ENCODE data around the gene HADHA. TPM values are rescaled to one million over a fixed set of nuclear protein-coding genes. Genes with fewer than 3 reads are reported as not detected.
A peak's percentile ranks its signal among the peaks of the same experiment; 100 is the strongest.

The HADHA gene
- total RNA-seq, 1 experiment from 2014 or later, result 101 TPM

- Histone ChIP-seq H3K4me1 (ENCODE audit: control insufficient read depth in 1 of 2, insufficient read depth in 2 of 2, low read length in 2 of 2) (peaks cover 0 to 12% of the 10 kb centered on the region in 2 experiments; a peak in 1 of 4 replicates), H4K20me1 (ENCODE audit: insufficient read depth) (no peaks in the 10 kb centered on the region), H3K9me2 (ENCODE audit: insufficient read depth) (no peaks in the 10 kb centered on the region), H2AFZ (ENCODE audit: low read depth, low read length, poor library complexity, severe bottlenecking) (peak overlapping the region; percentile 22), H3K4me3 (replicated peaks in 1 of 2; ENCODE audit: low read depth in 1 of 2, low read length in 2 of 2) (peak overlapping the region; percentile 20 to 51), H3K9ac (ENCODE audit: low read length) (no peak overlapping the region), H3K27me3 (ENCODE audit: insufficient read depth, low read length) (no peaks in the 10 kb centered on the region), H3K9me3 (ENCODE audit: control insufficient read depth in 1 of 2, insufficient read depth in 1 of 2, low read depth in 1 of 2, low read length in 2 of 2) (no peaks in the 10 kb centered on the region), H3K79me2 (ENCODE audit: insufficient read depth, low read length) (peaks cover 6% of the 10 kb centered on the region; the same call in 1 of the 2 replicates), H3K36me3 (ENCODE audit: control insufficient read depth in 1 of 2, insufficient read depth in 2 of 2, low read length in 2 of 2) (no peaks in the 10 kb centered on the region), H3K27ac (ENCODE audit: low read depth, low read length) (no peak overlapping the region), H3K4me2 (ENCODE audit: low read length) (peak overlapping the region; percentile 80)
- POLR2A ChIA-PET, result no interaction called here
- CTCF ChIA-PET, result interaction anchor here (0.7 to 1.3 kb wide), 2 partner anchors 12 to 290 kb away, joined by 3 read pairs; no protein-coding TSS in a partner anchor
- no peak for TF ChIP-seq EGR1 (IDR thresholded peaks at IDR 0.05; ENCODE audit: low read depth)
- 0 out of 2 replicates have a peak, but pooled peaks have one; percentile 15 for TF ChIP-seq MAX (IDR thresholded peaks at IDR 0.05)
- RAD21 ChIA-PET (ENCODE audit: low non-redundant PET in 1 of 2, low total read pairs in 2 of 2, uncharacterized antibody in 2 of 2, unreplicated experiment in 2 of 2), result interaction anchor here in 1 of 2 experiments (0.7 kb wide), 1 partner anchor 158 kb away, joined by 4 read pairs; no protein-coding TSS in a partner anchor
- peak; percentile 48 for ATAC-seq
- intact Hi-C loops (cut with micrococcal nuclease), result no loop called here
- BruUV-seq (replicated peaks), result no TSS peak
- no peak for DNase-seq (ENCODE audit: low read depth, low spot score)
Measured at GRCh38 chr2:26172189-26172870, 72.1 kb downstream of the HADHA start.

- Histone ChIP-seq H3K9me2 (ENCODE audit: insufficient read depth) (no peaks in the 10 kb centered on the region), H3K27me3 (ENCODE audit: insufficient read depth, low read length) (no peaks in the 10 kb centered on the region), H3K9me3 (ENCODE audit: control insufficient read depth in 1 of 2, insufficient read depth in 1 of 2, low read depth in 1 of 2, low read length in 2 of 2) (no peaks in the 10 kb centered on the region), H2AFZ (ENCODE audit: low read depth, low read length, poor library complexity, severe bottlenecking) (no peak overlapping the region), H3K4me2 (ENCODE audit: low read length) (no peak overlapping the region), H3K4me3 (replicated peaks in 1 of 2; ENCODE audit: low read depth in 1 of 2, low read length in 2 of 2) (no peak overlapping the region), H3K27ac (ENCODE audit: low read depth, low read length) (no peak overlapping the region), H3K4me1 (ENCODE audit: control insufficient read depth in 1 of 2, insufficient read depth in 2 of 2, low read length in 2 of 2) (peaks cover 0 to 12% of the 10 kb centered on the region in 2 experiments; a peak in 1 of 4 replicates), H3K79me2 (ENCODE audit: insufficient read depth, low read length) (peaks cover 6% of the 10 kb centered on the region; the same call in 1 of the 2 replicates), H3K36me3 (ENCODE audit: control insufficient read depth in 1 of 2, insufficient read depth in 2 of 2, low read length in 2 of 2) (no peaks in the 10 kb centered on the region), H4K20me1 (ENCODE audit: insufficient read depth) (no peaks in the 10 kb centered on the region), H3K9ac (ENCODE audit: low read length) (no peak overlapping the region)
- CTCF ChIA-PET, result no interaction called here
- POLR2A ChIA-PET, result no interaction called here
- DNase-seq (ENCODE audit: low read depth, low spot score), result no peak
- intact Hi-C loops (cut with micrococcal nuclease), result loop anchor here (2.0 kb wide), 1 partner anchor 298 kb away; no protein-coding TSS in a partner anchor
- no peak for ATAC-seq
- BruUV-seq (replicated peaks), result no TSS peak
- RAD21 ChIA-PET (ENCODE audit: low non-redundant PET in 1 of 2, low total read pairs in 2 of 2, uncharacterized antibody in 2 of 2, unreplicated experiment in 2 of 2), result no interaction called here
- TF ChIP-seq CTCF (IDR thresholded peaks at IDR 0.05 in 2 of 3, conservative IDR thresholded peaks at IDR 0.05 in 1 of 3; ENCODE audit: borderline replicate concordance in 1 of 3, insufficient read depth in 1 of 3, low read depth in 2 of 3, low read length in 2 of 3), result no peak
- TF ChIP-seq REST (IDR thresholded peaks at IDR 0.05; ENCODE audit: low read depth), result no peak
- TF ChIP-seq EGR1 (IDR thresholded peaks at IDR 0.05; ENCODE audit: low read depth), result no peak
- no peak for TF ChIP-seq TCF7L2 (IDR thresholded peaks at IDR 0.05; ENCODE audit: borderline replicate concordance, extremely low read depth, insufficient read depth, insufficient read length)
- TF ChIP-seq ZBTB33 (IDR thresholded peaks at IDR 0.05; ENCODE audit: extremely low read depth, insufficient replicate concordance, low read length), result no peak
- no peak for TF ChIP-seq RAD21 (IDR thresholded peaks at IDR 0.05; ENCODE audit: low read depth)
- no peak for TF ChIP-seq ELF1 (IDR thresholded peaks at IDR 0.05; ENCODE audit: borderline replicate concordance, low read depth)
- no peak for TF ChIP-seq YY1 (IDR thresholded peaks at IDR 0.05; ENCODE audit: extremely low read depth, insufficient replicate concordance, low read depth, low read length)
Measured at GRCh38 chr2:26170795-26171194, 73.6 kb downstream of the HADHA start.

Data from HCT116 (cell line).